Putamen (tissue), 1 donor: Measurements from ENCODE around the gene CACNA1I.

Source experiments
- DNase-seq: peaks from one replicate; pipeline ENCODE4 v3.0.0-alpha.2; 2016; ENCODE audit warnings: low spot score

CACNA1I gene

GRCh38 chr22:39568278-39568981 is 2.1 kb upstream of the CACNA1I start:
- DNase-seq = no peak

- no peak for DNase-seq
Measured at GRCh38 chr22:39569066-39569465, 1.5 kb upstream of the CACNA1I start.

GRCh38 chr22:39570226-39570625 is 327 bp upstream of the CACNA1I start:
- no peak for DNase-seq

DNA sequence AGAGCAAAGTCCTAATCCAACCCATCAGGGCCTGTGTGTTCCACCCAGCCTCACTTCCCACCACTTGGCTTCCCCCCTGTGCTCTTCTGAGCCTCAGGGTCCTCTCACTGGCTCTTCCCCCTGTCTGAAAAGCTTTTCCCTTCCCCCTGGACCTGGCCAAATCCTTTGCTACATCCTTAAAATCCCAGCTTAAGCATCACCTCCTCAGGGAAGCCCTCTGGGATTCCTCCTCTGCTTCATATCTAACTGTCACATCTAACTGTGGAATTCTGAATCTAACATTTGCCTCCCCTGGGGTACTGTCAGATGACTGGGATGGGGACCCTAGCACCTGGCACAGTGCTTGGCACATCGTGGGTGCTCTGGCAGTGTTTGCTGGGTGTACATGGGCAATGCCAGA is 985 bp downstream of the CACNA1I start:
- DNase-seq = no peak

GRCh38 chr22:39574779-39575551 is 4.4 kb downstream of the CACNA1I start:
- DNase-seq = no peak

DNA sequence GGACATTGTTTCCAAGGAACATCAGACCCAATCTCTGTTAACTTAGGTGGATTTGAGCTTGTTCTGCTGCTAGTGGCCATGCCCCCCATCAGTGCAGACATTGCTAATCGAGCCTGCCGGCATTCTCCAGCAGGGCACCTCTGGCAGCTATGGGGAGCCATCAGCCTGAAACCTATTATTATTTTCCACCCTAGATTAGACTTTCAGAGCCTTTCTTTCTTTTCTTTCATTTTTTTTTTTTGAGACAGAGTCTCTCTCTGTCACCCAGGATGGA is 4.9 kb downstream of the CACNA1I start:
- no peak for DNase-seq

GRCh38 chr22:39576027-39576426 is 5.5 kb downstream of the CACNA1I start:
- DNase-seq = no peak

DNA sequence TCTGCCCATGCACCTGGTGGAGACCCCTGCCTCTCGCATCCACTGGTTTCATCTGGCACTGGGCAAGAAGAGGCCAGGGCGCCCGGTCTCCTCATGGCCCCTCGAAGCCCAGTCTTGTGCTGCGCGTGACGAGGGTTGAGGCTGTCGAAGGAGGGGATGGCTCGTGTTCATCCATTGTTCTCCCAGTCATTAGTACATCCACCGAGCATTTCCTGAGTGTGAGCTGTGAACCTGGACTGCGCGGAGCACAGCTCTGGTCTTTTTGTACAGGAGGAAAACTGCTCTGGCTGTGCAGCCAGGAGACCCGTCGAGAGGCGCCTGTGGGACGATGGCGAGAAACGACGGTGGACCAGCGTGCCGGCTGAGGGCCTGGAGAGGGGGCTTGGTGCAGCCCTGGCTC is 6.8 kb downstream of the CACNA1I start:
- no peak for DNase-seq

DNA sequence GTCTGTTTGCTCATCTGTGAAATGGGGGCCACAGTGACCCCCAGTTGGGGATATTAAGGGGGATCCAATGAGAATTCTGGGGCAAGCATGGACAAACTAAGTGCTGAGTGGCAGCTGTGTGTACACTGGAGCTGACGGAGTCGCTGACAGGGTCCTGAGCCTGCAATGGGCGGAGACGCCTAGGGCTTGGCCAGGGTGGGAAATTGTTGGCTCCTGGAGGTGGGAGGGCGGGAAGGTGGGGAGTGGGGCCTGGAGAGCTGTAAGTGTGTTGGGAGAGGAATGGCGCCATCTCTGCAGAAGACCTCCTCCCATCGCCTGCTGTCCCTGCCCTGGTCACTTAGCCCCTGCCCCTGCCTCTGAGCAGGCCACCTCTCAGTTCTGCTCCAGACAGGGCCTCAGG is 7.3 kb downstream of the CACNA1I start:
- no peak for DNase-seq

GRCh38 chr22:39580006-39580441 is 9.5 kb downstream of the CACNA1I start:
- DNase-seq = no peak

DNA sequence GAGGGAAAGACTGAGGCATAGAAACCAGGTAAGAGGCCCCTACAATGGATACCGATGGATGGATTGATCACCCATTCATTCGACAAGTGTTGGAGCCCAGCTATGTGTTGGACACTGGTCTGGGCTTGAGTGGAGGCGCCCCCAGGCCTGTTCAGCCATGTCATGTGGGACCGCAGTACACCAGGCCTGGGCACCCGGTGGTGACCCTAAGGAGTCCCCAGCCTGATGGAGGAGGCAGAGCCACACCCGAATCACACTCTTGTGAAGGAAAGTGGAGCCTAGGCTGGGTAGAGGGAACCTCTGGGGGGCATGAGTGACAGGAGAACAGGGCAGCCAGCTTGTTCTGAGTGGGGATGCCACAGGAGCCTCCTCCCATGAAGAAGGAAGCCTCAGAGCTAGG is 10.2 kb downstream of the CACNA1I start:
- DNase-seq = no peak

DNA sequence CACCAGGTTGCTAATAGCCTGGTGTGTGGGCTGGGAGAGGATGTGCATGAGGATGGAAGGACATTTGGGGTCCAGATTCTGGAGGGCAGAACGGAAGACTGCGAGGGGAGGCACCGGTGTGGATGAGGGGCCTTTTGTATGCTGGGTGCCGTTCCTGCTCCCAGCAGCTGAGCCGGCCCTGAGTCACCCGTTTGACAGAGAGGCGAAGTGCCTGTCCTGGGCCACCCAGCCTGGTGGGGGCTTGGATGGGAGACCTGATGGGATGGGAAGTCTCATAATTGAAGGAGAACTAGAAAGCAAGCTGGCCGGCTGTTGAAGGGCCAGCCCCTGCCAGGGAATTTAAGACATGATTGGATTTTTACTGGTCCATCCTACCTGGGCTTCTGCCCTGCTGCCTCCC is 10.8 kb downstream of the CACNA1I start:
- DNase-seq = no peak

DNA sequence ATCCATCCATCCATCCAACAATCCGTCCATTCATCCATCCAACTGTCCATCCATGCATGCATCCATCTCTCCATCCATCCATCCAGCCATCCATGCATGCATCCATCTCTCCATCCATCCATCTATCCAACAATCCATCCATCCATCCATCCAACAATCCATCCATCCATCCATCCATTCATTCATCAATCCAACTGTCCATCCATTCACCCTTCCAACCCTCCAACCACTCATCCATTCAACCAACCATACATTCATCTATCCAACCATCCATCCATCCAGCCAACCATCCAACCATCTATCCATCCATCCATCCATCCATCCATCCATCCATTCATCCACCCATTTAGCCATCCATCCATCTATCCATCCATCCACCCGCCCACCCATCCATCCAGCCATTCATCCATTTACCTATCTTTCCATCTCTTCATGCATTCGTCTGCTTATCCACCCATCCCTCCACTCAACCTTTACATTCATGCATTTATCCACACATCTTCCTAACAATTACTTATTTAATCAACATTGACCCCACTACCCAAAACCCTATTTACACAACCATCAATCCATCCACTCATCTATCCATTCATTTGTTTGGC is 12.6 kb downstream of the CACNA1I start:
- DNase-seq = no peak

- no peak for DNase-seq
Measured at GRCh38 chr22:39589875-39590274, 19.3 kb downstream of the CACNA1I start.

DNA sequence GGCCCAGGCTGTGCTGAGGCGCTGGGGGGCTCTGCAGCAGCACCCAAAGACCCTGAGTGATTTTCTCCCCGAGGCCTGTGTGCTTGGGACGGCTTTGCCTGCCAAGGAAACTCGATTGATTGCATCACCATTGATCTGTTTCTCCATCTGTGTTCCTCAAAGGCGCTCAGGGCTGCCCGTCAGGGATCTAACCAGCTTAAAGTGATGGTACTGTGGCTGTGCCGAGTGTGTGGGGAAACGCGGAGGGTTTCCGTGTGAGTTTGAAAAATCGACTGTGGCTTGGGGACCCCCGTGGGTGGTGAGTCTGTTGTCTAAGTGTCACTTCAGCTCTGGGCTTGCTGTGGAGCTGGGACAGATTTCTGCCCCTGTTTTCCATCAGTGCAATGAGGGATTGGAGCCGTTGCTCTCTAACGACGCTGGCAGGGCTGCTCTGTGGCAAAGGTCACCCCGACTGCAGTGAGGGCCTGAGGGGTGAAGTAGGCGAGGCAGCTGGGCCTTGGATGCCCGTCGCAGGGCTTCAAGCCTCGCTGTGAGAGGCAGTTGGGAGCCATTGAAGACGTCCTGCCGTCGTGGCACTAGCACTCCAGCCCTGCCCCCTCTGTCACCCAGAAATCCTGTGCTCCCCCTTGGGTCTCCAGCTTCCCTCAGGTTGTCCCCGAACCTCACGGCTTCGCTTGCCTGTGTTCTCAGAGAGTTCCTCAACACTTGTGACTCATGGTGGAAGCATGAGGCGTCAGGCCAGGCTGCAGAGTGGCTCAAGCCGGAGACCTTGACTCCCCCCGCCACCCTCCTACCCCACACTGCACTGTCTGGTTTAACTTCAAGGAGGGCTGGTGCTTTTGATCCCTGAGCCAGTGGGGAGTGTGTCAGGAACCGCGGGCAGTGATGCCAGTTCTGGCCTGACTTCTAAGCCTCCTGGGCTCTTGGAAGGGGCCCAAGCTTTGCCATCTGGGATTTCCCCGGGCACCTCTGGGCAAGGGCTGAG is 21.8 kb downstream of the CACNA1I start:
- no peak for DNase-seq

- DNase-seq = no peak
Measured at GRCh38 chr22:39593066-39593930, 22.7 kb downstream of the CACNA1I start.

DNA sequence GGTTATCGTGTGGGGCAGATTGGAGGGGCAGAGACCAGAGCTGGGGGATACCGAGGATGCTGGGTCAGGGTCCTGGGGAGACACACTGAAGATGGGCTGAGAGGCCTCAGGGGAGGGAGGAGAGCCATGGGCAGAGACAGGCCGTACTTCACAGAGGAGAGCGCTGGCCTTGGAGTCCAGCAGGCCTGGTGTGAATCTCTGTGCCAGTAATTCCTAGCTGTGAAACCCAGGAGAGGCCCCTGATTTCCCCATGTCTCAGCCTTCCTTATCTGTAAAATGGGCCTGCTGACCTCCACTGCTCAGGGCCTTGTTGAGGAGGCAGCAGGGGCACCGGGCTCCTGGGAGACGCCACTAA is 23.4 kb downstream of the CACNA1I start:
- no peak for DNase-seq

- no peak for DNase-seq
Measured at GRCh38 chr22:39594411-39594810, 23.9 kb downstream of the CACNA1I start.

- no peak for DNase-seq
Measured at GRCh38 chr22:39595622-39596172, 25.1 kb downstream of the CACNA1I start.

DNA sequence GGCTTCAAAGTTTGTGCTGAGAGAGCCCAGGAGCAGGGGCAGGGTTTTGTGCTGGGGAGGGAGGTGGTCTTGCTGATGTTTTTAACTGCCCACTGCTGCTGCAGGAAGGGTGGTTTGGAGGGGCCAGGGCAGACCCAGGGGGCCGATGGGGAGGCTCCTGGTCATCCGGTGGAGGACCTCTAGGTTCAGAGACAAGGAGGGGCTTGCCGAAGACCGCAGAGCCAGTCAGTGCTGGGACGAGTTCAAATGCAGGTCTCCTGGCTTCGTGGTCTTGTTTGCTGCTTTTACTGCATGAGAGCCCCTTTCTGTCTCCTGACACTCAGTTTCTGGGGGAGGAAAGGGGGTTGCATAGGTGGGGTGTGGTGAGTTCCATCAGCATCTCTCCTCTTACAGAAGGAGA is 26.0 kb downstream of the CACNA1I start:
- no peak for DNase-seq

DNA sequence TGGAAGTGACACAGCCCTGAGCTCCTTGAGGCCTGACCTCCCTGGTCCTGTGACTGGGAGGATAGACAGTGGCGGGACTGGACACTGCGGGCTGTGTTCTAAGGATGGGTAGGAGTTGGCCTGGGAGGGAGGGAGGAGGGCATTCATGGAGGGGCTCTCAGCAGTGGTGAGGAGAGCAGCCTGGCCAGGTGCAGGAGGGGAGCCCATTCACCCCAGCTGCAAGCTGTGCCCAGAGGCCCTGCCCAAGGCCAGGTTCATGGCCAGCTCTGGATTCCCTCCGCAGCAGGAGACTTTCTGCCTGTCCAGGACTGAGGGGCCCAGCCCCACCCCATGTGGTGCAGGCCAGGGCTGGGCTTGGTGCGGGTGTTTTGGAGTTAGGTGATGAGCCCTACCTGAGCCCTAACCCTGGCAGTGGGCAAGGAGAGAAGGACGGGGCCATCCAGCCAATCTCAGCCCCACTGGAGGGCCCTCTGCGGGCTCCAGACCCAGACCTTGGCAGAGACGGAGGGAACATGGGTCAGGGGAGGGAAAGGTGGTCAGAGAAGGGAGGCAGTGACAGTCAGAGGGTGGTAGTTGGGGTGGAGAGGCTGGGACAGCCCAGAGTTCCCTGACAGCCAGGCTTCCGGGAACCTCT is 26.8 kb downstream of the CACNA1I start:
- DNase-seq = no peak
